HG03045 (cell line): Measurements from ENCODE around the gene SRPK3.
A peak's percentile ranks its signal among the peaks of the same experiment; 100 is the strongest.

Experiments used
- ATAC-seq: cut with Tn5 transposase; IDR thresholded peaks from one replicate; pipeline ENCODE4 v1.9.1; 2021; ENCODE audit warnings: mild to moderate bottlenecking, moderate library complexity; ENCODE audit not compliant: unreplicated experiment

The SRPK3 gene

GRCh38 chrX:153781428-153782047 lies 697 bp downstream of the SRPK3 start:
- no peak for ATAC-seq

GRCh38 chrX:153782313-153782712 lies 1.5 kb downstream of the SRPK3 start:
- no peak for ATAC-seq

- no peak for ATAC-seq
Measured at GRCh38 chrX:153782871-153783270, 2.0 kb downstream of the SRPK3 start.

GRCh38 chrX:153783378-153784013 lies 2.7 kb downstream of the SRPK3 start:
- no peak for ATAC-seq

- no peak for ATAC-seq
Measured at GRCh38 chrX:153784325-153784967, 3.6 kb downstream of the SRPK3 start.

- no peak for ATAC-seq
Measured at GRCh38 chrX:153786669-153787068, 5.8 kb downstream of the SRPK3 start.

GRCh38 chrX:153789654-153790053 lies 8.8 kb downstream of the SRPK3 start:
- ATAC-seq: no peak

- no peak for ATAC-seq
Measured at GRCh38 chrX:153791104-153791852, 10.4 kb downstream of the SRPK3 start.

GRCh38 chrX:153792368-153792767 lies 11.5 kb downstream of the SRPK3 start:
- no peak for ATAC-seq

GRCh38 chrX:153793291-153793690 lies 12.4 kb downstream of the SRPK3 start:
- no peak for ATAC-seq

- peak; percentile 91 for ATAC-seq
Measured at GRCh38 chrX:153794018-153794896, 13.4 kb downstream of the SRPK3 start, which contains the start of the genes IDH3G and SSR4. IDH3G (minus strand) TSS chrX:153794375; CDS start chrX:153794326, 49 bp downstream. SSR4 (plus strand) TSS chrX:153794668; CDS start chrX:153794688, 20 bp downstream.

GRCh38 chrX:153794897-153795816 lies 14.3 kb downstream of the SRPK3 start:
- ATAC-seq: no peak

GRCh38 chrX:153797415-153798015 lies 16.7 kb downstream of the SRPK3 start:
- ATAC-seq: no peak

- no peak for ATAC-seq
Measured at GRCh38 chrX:153799326-153799725, 18.5 kb downstream of the SRPK3 start.

GRCh38 chrX:153800177-153800722 lies 19.4 kb downstream of the SRPK3 start:
- no peak for ATAC-seq

GRCh38 chrX:153800746-153801145 lies 19.9 kb downstream of the SRPK3 start:
- no peak for ATAC-seq

GRCh38 chrX:153801669-153802068 lies 20.8 kb downstream of the SRPK3 start:
- no peak for ATAC-seq

- no peak for ATAC-seq
Measured at GRCh38 chrX:153802513-153803045, 21.7 kb downstream of the SRPK3 start.
